Subcutaneous adipose tissue (tissue), 4 donors: ENCODE results near the gene PRCP. TPM values are rescaled to one million over a fixed set of nuclear protein-coding genes. Genes with fewer than 3 reads are reported as not detected.

Experiments
- CTCF ChIP-seq: fragments of 450-650 bp; IDR thresholded peaks from one replicate; pipeline ENCODE4 v1.5.1; 2016; ENCODE audit warnings: low read depth, mild to moderate bottlenecking, control low read depth, antibody characterized with exemption, moderate library complexity
- total RNA-seq, 4 donors: library from RNA; depleted of rRNA; stranded (reverse); fragments of >200 nt; gene quantifications; one replicate each; pipeline ENCODE4 v1.1.0, GENCODE V29; 2016

PRCP gene
- total RNA-seq, 4 donors from 2014 or later = 45.2 to 126 (median 95.7) TPM

- no peak for TF ChIP-seq CTCF
Observed at GRCh38 chr11:82936261-82936660, 36.0 kb upstream of the PRCP start.

GRCh38 chr11:82932564-82932963 is 32.3 kb upstream of the PRCP start:
- TF ChIP-seq CTCF = no peak

GRCh38 chr11:82930734-82931133 is 30.5 kb upstream of the PRCP start:
- no peak for TF ChIP-seq CTCF

- TF ChIP-seq CTCF = no peak
Observed at GRCh38 chr11:82930229-82930628, 30.0 kb upstream of the PRCP start.

- no peak for TF ChIP-seq CTCF
Observed at GRCh38 chr11:82929121-82929520, 28.9 kb upstream of the PRCP start.

- TF ChIP-seq CTCF = no peak
Observed at GRCh38 chr11:82927264-82927880, 27.1 kb upstream of the PRCP start.

- no peak for TF ChIP-seq CTCF
Observed at GRCh38 chr11:82924522-82925224, 24.4 kb upstream of the PRCP start.
